A375 (cell line): ENCODE results near the gene KIFC1. TPM values are rescaled to one million over a fixed set of nuclear protein-coding genes. Genes with fewer than 3 reads are reported as not detected.

Source experiments
- small RNA-seq: library from RNA; depleted of rRNA; stranded (forward); fragments of <200 nt; gene quantifications from one replicate; pipeline ENCODE3, GENCODE V24; 2014
- total RNA-seq: library from RNA; depleted of rRNA; stranded (reverse); fragments of >200 nt; shearing (Covaris generic); gene quantifications from 2 replicates; pipeline ENCODE4 v1.2.3, GENCODE V29; 2014; rRNA removed

Gene KIFC1, protein sequence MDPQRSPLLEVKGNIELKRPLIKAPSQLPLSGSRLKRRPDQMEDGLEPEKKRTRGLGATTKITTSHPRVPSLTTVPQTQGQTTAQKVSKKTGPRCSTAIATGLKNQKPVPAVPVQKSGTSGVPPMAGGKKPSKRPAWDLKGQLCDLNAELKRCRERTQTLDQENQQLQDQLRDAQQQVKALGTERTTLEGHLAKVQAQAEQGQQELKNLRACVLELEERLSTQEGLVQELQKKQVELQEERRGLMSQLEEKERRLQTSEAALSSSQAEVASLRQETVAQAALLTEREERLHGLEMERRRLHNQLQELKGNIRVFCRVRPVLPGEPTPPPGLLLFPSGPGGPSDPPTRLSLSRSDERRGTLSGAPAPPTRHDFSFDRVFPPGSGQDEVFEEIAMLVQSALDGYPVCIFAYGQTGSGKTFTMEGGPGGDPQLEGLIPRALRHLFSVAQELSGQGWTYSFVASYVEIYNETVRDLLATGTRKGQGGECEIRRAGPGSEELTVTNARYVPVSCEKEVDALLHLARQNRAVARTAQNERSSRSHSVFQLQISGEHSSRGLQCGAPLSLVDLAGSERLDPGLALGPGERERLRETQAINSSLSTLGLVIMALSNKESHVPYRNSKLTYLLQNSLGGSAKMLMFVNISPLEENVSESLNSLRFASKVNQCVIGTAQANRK
- total RNA-seq, result 34.4 and 37.4 TPM in 2 replicates

DNA sequence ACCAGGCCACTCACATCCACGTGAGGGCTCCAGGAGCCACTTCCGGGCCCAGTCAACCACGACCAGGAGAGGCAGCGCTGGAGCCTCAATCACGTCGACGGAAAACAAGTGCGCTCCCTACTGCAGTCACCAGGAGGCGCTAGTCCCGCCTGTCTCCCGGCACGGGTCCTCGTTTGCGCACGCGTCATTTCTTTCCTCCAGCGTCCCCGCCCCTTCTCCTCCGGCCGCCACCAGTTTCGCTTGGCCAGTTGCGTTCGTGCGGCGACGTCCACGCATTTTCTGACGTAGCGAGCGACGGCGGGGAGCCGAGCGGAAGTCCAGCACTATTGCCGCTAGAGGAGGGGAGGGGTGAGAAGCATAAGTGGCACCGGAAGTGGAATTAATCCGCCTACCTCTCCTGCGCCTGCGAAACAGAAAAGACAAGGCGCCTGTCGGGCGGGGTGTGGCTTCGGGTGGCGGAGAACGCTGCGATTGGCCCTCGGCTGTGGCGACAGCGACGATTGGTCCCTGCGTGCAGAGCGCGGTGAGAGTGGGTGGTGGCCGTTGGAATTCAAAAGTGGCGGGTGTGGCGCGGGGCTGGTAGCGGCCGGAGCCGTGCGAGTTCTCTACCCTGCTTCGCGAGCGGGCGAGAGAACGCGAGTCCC lies at the start of gene KIFC1:
Gene KIFC1 (plus strand): TSS at position 546 of the 644 bp plus-strand sequence. CDS start 163 bp downstream, outside the sequence.

DNA sequence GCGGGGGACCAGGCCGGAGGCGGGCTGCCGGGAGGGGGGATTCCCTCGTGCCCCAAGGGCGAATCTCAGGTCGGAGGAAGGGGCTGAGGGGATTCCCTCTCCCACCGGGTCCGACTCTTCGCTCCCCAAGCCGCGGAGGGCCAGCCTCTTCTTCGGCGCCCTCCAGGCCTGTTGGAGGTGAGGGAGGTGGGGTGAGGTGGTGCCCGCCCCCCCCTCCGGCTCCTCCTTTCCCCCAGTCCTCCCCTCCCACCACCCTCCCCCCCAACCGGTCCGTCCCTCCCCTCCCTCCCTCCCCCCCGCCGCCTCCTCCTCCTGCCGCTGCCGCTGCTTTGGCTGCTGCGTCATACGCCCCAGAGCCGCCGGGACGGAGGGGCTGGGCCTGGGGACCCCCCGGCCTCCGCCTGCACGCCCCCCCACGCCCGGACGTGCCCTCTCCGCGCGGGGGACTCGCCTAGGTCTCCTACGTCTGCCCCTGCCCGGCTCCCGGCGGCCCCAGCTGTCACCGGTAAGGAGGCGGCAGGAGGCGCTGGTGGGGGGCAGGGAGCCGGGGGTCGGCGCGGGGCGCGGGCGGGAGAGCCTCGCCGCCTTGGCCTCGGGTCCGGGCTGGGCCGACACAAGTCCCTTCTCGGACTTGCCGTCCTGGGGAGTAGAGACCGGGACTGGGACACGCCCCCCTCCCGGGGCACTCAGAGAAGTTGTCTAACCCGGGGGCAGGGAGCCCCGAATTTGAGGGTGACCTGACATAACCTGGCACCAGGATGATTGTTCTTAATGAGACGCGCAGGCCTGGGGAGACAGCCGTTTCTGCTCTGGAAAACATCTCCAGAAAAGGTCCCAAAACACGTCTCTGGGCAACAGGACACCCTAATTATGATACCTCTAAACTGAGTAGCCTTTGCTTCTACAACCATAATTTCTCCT lies 19.3 kb downstream of the KIFC1 start, which contains the start of gene PHF1:
Gene PHF1 (plus strand): TSS at position 304 of the 921 bp plus-strand sequence. CDS start 1,250 bp downstream, outside the sequence.

DNA sequence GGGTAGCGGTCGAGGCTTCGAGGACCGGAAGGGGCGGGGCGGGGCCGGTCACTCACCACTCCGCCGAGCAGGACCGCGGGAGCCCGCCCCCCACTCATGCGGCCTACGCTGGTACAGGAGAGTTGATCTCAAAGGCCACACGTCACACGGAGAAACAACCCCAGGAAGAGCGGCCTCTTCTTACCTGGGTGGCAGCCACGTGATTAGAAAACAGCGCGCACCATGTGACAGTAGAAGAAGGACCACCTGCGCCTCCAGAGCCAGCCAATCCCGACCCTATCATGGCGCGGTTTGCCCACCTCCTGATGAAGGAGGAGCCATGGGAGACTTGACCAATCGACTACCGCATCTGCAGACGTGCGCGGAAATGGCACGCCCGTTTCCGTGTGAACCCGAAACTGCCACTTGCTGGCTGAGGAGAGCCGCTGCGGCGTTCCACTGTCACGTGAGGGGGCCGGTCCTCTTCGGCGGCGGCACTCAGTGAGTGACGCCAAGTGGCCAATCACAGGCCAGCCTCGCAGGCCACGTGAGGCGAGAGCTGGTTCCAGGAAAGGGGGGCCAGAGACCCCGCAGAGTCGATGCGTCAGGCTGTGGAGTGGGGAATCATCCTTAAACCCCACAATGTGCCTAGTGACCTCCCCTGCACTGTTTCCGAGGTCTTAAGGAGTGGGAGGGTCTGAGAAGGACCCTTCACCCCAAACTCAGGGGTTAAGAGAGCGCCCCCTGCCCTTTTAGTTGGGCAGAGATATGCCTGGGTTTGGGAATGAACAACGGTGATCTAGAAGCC lies 26.5 kb downstream of the KIFC1 start, which contains the start of gene CUTA:
Gene CUTA (minus strand): TSS at position 205 of the 787 bp plus-strand sequence. CDS start 107 bp downstream, at position 98.

DNA sequence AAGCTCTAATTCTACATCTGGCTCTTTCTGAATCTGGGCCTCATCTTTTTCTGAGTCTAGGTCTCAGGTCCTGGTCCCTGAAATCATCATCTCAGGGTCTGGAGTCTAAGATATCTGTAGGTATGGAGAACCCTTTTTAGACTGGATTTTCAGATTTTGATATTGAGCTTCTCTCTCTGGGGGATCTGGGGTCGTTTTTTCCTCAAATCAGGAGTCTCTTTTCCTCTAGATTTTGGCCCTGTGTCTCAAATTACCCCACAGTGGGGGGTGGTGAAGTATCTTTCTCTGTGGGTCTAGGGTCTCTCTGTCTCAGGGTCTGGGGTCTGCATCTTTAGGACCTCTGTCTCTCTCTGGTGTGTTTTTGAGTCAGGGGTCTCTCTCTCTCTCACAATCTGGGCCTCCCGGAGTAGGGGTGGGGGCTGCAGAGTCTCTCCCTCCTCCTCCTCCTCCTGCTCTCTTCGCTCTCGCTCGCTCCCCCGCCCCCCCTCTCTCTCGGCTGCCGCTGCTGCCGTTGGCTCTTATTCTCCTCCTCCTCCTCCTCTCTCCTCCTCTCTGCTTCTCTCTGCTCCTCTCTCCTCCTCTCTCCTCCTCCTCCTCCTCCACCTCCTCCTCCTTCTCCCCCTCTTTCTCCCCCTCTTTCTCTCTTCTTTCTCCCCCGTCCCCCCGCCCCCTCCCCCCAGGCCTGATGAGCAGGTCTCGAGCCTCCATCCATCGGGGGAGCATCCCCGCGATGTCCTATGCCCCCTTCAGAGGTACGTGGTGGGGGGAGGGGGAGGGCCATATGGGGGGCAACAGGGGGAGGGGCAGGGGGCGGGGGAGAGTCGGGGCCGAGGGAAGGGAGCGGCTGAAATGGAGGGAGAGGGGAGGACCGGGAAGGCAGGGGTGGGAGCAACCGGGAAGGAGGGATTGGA lies 28.2 kb downstream of the KIFC1 start, which contains the start of gene SYNGAP1:
Gene SYNGAP1 (plus strand): TSS at position 486 of the 911 bp plus-strand sequence. CDS start 200 bp downstream, at position 686.

DNA sequence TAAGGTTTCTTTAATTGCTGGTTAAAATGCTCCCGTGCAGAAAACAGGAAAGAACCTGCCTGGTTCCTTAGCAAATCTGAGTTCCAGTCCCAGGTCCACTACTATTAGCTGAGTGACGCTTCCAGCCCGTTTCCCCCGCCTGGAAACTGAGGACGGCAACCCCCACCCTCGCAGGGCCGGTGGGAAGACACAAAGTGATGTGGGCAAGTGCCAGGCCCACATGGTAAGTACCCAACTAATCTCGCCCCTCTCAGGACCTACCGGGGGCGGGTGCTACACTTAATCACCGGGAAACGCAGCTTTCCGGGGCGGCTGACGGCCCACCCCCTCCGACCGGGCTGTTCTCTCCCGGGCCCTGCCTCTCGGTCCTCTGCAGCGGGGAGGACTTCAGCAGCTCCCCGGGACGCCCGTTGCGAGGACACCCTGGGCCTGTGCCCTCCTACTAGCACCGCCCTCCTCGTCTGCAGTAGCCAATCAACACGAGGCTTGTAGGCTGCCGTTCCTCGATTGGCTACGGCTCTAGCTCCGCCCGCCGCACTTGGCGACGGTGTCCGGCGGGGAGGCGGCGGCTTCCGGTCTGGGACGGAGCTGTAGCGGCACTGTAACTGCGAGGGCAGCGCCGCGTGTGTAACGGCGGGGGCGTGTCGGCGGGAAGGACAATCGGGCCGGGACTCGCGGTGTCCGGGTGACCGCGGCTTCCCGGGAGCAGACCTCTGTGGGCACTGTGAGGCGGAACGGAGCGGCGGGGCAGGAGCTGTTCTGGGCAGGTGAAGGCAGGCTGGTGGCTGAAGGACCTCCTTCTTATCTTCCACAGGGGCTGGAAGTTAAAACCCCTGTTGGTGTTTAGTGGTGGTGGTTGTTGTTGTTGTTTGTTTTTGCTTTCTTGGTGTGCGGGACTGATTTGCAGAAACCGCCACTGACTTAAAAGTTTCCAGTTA lies 62.7 kb downstream of the KIFC1 start, which contains the start of gene ZBTB9:
Gene ZBTB9 (plus strand): TSS at position 568 of the 938 bp plus-strand sequence. CDS start 525 bp downstream, outside the sequence.

Small RNAs within 50 kb of the gene (small RNA-seq; reads per million reads assigned to genes)
- not detected for gene RPL35AP4
- gene ZBTB9, result not detected

Other genes starting within 250 kb of the KIFC1 start
- gene COL11A2, start 199.4 kb upstream of the KIFC1 start, total RNA-seq, result 4.9 and 7.6 TPM in 2 replicates
- 23.0 and 23.8 TPM in 2 replicates for gene RXRB, start 191.2 kb upstream of the KIFC1 start, total RNA-seq
- gene SLC39A7, start 191.0 kb upstream of the KIFC1 start, total RNA-seq, result 72.3 and 75.1 TPM in 2 replicates
- gene HSD17B8, start 187.2 kb upstream of the KIFC1 start, total RNA-seq, result 19.9 and 28.1 TPM in 2 replicates
- 33.7 and 37.4 TPM in 2 replicates for gene RING1, start 183.3 kb upstream of the KIFC1 start, total RNA-seq
- gene VPS52, start 119.9 kb upstream of the KIFC1 start, total RNA-seq, result 24.0 and 24.9 TPM in 2 replicates
- gene RPS18, start 119.7 kb upstream of the KIFC1 start, total RNA-seq, result 5,548 and 5,916 TPM in 2 replicates
- gene B3GALT4, start 114.7 kb upstream of the KIFC1 start, total RNA-seq, result 1.1 and 2.6 TPM in 2 replicates
- gene WDR46, start 102.6 kb upstream of the KIFC1 start, total RNA-seq, result 127 and 134 TPM in 2 replicates
- 224 and 227 TPM in 2 replicates for gene PFDN6, start 102.2 kb upstream of the KIFC1 start, total RNA-seq
- 24.5 and 26.1 TPM in 2 replicates for gene RGL2, start 92.9 kb upstream of the KIFC1 start, total RNA-seq
- gene TAPBP, start 77.7 kb upstream of the KIFC1 start, total RNA-seq, result 29.4 and 33.8 TPM in 2 replicates
- 12.6 and 14.3 TPM in 2 replicates for gene ZBTB22, start 74.1 kb upstream of the KIFC1 start, total RNA-seq
- 47.5 and 49.4 TPM in 2 replicates for gene DAXX, start 68.9 kb upstream of the KIFC1 start, total RNA-seq
- 19.8 and 23.8 TPM in 2 replicates for gene PHF1, start 19.2 kb downstream of the KIFC1 start, total RNA-seq
- gene CUTA, start 26.3 kb downstream of the KIFC1 start, total RNA-seq, result 124 and 136 TPM in 2 replicates
- 3.6 and 4.1 TPM in 2 replicates for gene SYNGAP1, start 28.2 kb downstream of the KIFC1 start, total RNA-seq
- 3.9 and 7.3 TPM in 2 replicates for gene ZBTB9, start 62.8 kb downstream of the KIFC1 start, total RNA-seq
- 9.9 and 10.7 TPM in 2 replicates for gene BAK1, start 188.5 kb downstream of the KIFC1 start, total RNA-seq
- gene ITPR3, start 229.5 kb downstream of the KIFC1 start, total RNA-seq, result 35.4 and 35.8 TPM in 2 replicates